Activated CD8-positive, alpha-beta T cell treated with anti-CD3 and anti-CD28 coated beads for 36 hours (primary cell): ENCODE results near the gene RNF150. TPM values are rescaled to one million over a fixed set of nuclear protein-coding genes. Genes with fewer than 3 reads are reported as not detected.

ENCODE experiments used
- ATAC-seq: fragments of 200-7000 bp; cut with Tn5 transposase; one replicate; pipeline ENCODE4 v1.10.0; 2021; ENCODE audit warnings: mild to moderate bottlenecking, moderate library complexity
- CTCF ChIA-PET: fragments of 350-600 bp; sonication (Branson Sonifier 250); formaldehyde crosslinking; loops from one replicate; lab custom pipeline; 2021; ENCODE audit warnings: antibody characterized with exemption; lab: Charles Lee
- POLR2A ChIA-PET: fragments of 350-600 bp; sonication (Branson Sonifier 250); formaldehyde crosslinking; loops from one replicate; lab custom pipeline; 2021; ENCODE audit warnings: antibody characterized with exemption; lab: Charles Lee
- DNase-seq: peaks from one replicate; pipeline ENCODE4 v3.0.0-alpha.2; 2020
- H3K27ac Mint-ChIP-seq: one replicate; pipeline ENCODE4 v1.8.0; 2021; ENCODE audit warnings: mild to moderate bottlenecking, mixed read lengths
- H3K27me3 Mint-ChIP-seq: one replicate; pipeline ENCODE4 v1.8.0; 2021; ENCODE audit warnings: mixed read lengths
- H3K36me3 Mint-ChIP-seq: one replicate; pipeline ENCODE4 v1.8.0; 2021; ENCODE audit warnings: low read depth, mixed read lengths
- H3K4me1 Mint-ChIP-seq: one replicate; pipeline ENCODE4 v1.8.0; 2021; ENCODE audit warnings: low read depth, mixed read lengths
- H3K4me3 Mint-ChIP-seq: one replicate; pipeline ENCODE4 v1.8.0; 2021; ENCODE audit warnings: mild to moderate bottlenecking, moderate library complexity, mixed read lengths
- H3K9me3 Mint-ChIP-seq: one replicate; pipeline ENCODE4 v1.8.0; 2021; ENCODE audit warnings: mixed read lengths
- intact Hi-C: fragments of 100-400 bp; cut with micrococcal nuclease; formaldehyde crosslinking; loops from one replicate; pipeline ENCODE4 v1.10.0; 2022
- total RNA-seq, 2 experiments: library from RNA; stranded (reverse); gene quantifications; one replicate each; pipeline ENCODE4 v1.2.3, GENCODE V29; 2021
- TF ChIP-seq, protein P1 (sequence below): fragments of 200-600 bp; IDR thresholded peaks from one replicate; pipeline ENCODE4 v1.8.0; 2022; ENCODE audit warnings: antibody characterized with exemption, mild to moderate bottlenecking

The RNF150 gene
- total RNA-seq, 2 experiments from 2014 or later: 0.09 to 0.43 TPM

DNA sequence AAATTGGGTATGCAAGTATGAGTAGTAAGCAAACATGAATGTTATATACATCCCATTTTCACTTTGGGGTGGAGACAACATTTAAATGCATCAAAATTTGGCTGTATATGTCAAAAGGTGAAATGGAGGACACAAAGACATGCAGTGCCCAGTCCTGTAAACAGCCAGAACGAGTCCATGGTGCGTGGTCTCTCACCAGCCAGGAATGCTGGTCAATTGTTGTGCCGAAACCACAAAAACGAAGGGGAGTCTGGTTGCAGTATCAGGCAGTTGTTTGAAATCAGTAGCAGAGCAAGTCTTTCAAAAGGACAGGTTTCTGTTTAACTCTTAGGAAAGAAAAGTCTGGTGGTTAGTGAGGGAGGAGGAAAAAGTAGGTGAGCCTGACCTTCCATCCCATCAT is 22.3 kb upstream of the RNF150 start:
- POLR2A ChIA-PET: no interaction called here
- TF ChIP-seq, protein P1, sequence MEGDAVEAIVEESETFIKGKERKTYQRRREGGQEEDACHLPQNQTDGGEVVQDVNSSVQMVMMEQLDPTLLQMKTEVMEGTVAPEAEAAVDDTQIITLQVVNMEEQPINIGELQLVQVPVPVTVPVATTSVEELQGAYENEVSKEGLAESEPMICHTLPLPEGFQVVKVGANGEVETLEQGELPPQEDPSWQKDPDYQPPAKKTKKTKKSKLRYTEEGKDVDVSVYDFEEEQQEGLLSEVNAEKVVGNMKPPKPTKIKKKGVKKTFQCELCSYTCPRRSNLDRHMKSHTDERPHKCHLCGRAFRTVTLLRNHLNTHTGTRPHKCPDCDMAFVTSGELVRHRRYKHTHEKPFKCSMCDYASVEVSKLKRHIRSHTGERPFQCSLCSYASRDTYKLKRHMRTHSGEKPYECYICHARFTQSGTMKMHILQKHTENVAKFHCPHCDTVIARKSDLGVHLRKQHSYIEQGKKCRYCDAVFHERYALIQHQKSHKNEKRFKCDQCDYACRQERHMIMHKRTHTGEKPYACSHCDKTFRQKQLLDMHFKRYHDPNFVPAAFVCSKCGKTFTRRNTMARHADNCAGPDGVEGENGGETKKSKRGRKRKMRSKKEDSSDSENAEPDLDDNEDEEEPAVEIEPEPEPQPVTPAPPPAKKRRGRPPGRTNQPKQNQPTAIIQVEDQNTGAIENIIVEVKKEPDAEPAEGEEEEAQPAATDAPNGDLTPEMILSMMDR: no peak
- H3K27ac Mint-ChIP-seq: no peak overlapping the region
- no peak overlapping the region for H3K4me3 Mint-ChIP-seq
- H3K36me3 Mint-ChIP-seq: no peaks in the 10 kb centered on the region
- intact Hi-C loops: no loop called here
- no peaks in the 10 kb centered on the region for H3K4me1 Mint-ChIP-seq
- DNase-seq (no peak), ATAC-seq (no peak)
- CTCF ChIA-PET: no interaction called here
- no peaks in the 10 kb centered on the region for H3K9me3 Mint-ChIP-seq
- peaks cover 2% of the 10 kb centered on the region for H3K27me3 Mint-ChIP-seq

DNA sequence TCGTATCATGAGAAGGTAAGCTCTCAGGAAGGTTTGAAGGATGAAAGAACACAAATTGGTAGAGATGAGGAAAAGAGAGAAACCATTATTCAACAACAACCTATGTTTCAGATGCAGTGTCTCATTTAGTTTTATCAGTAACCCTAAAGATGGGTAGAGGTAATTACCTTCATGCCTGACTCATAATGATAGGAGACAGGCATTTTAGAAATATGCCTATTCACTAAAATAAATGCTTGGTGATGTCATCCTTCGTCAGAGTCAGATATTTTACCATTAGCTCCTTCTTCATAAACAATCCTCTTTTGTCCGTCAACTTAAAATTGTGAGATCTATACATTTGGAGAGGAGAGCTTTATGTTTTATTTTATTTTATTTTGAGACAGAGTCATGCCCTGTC is 21.5 kb upstream of the RNF150 start:
- Mint-ChIP-seq H3K36me3 (no peaks in the 10 kb centered on the region), H3K4me1 (no peaks in the 10 kb centered on the region), H3K27ac (no peak overlapping the region), H3K4me3 (no peak overlapping the region), H3K9me3 (no peaks in the 10 kb centered on the region), H3K27me3 (peaks cover 2% of the 10 kb centered on the region)
- ChIA-PET POLR2A (no interaction called here), CTCF (no interaction called here)
- intact Hi-C loops: no loop called here
- DNase-seq (no peak), ATAC-seq (no peak)
- TF ChIP-seq, protein P1: no peak

DNA sequence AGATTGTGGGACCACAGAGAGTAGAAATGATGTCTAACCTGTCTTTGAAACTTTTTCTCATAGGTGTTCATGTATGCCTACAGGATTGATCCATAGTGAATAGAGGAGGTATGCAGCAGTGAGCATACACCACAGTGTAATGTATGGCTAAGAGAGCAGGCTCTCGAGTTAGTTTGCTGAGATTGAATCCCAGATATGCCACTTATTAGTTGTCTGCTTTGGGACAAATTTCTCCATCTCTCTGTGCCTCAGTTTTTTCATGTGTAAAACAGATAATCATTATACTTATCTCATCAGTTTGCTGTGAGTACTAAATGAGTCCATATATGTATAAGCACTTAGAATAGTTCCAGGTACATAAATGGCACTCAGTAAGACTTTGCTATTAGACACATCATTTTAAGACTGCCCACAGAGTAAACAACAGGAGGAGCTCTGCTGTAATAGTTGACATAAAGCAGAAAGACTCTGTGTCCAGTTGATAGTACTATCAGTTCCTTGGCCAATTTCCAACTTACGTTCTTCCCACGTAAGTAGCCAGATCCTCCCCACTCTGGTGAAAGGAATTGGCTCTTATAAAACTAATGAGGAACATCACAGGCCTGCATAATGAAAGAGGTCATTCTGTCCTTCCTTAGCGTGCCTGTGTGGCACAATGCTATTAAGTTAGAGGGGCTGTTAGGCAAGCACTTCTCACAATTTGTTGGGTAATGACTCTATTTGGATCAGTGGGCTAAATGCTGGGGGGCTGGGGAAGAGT is 20.7 kb upstream of the RNF150 start:
- Mint-ChIP-seq H3K27me3 (peaks cover 2% of the 10 kb centered on the region), H3K27ac (no peak overlapping the region), H3K4me3 (no peak overlapping the region), H3K4me1 (no peaks in the 10 kb centered on the region), H3K36me3 (no peaks in the 10 kb centered on the region), H3K9me3 (no peaks in the 10 kb centered on the region)
- POLR2A ChIA-PET: interaction anchor here (1.5 kb wide), 1 partner anchor 93 kb away, joined by 4 read pairs; no protein-coding TSS in a partner anchor
- DNase-seq: no peak
- ATAC-seq: no peak
- intact Hi-C loops: no loop called here
- CTCF ChIA-PET: no interaction called here
- TF ChIP-seq, protein P1: no peak

DNA sequence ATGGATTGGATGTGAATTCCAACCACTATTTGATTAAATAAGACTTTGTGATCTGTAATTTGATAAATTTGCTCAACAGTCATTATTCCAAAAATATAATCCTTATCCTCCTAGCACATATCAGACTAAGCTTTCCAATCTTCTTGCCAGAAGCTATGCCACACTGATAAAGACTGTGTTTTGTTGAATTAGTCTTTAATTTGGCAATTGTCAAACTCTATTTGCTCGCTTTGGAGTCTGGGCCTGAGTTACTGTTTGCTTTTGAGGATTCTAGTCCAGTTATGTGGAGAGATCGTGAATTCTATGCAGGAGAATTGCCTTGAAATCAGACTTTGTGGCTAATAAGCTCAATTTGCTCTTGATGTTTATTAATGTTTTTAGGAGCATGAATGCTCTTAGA is 10.9 kb upstream of the RNF150 start:
- H3K4me3 Mint-ChIP-seq: no peak overlapping the region
- ATAC-seq: no peak
- H3K36me3 Mint-ChIP-seq: no peaks in the 10 kb centered on the region
- H3K9me3 Mint-ChIP-seq: no peaks in the 10 kb centered on the region
- ChIA-PET CTCF (interaction anchor here (2.6 kb wide), 1 partner anchor 10 kb away, joined by 10 read pairs; the partner anchor contains the start of gene RNF150), POLR2A (interaction anchor here (0.6 kb wide), 1 partner anchor 29 kb away, joined by 3 read pairs; no protein-coding TSS in a partner anchor)
- H3K4me1 Mint-ChIP-seq: no peaks in the 10 kb centered on the region
- peaks cover under 1% of the 10 kb centered on the region for H3K27me3 Mint-ChIP-seq
- intact Hi-C loops: no loop called here
- no peak for DNase-seq
- H3K27ac Mint-ChIP-seq: no peak overlapping the region
- TF ChIP-seq, protein P1: no peak

DNA sequence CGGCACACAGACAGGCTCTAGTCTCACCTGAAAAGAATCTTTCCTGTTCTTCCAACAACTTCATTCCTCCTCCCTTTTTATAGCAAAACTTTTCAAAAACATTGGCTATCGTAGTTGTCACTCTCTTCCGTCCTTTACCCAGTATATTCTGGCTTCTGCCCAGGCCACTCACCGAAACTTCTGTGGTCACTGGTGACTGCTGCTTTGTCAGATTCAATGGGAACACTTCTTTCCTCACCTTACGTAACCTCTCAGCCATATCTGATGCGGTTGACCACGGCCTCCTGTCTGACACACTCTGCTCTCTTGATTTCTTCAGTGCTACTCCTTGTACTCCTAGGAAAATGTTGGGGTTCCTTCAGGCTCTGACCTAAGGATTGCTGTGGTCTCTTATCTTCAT is 9.2 kb upstream of the RNF150 start:
- intact Hi-C loops: no loop called here
- H3K9me3 Mint-ChIP-seq: no peaks in the 10 kb centered on the region
- no peaks in the 10 kb centered on the region for H3K36me3 Mint-ChIP-seq
- DNase-seq (no peak), ATAC-seq (no peak)
- no peak overlapping the region for H3K27ac Mint-ChIP-seq
- H3K4me3 Mint-ChIP-seq: no peak overlapping the region
- H3K4me1 Mint-ChIP-seq: no peaks in the 10 kb centered on the region
- TF ChIP-seq, protein P1: no peak
- peaks cover 2% of the 10 kb centered on the region for H3K27me3 Mint-ChIP-seq
- POLR2A ChIA-PET: no interaction called here
- CTCF ChIA-PET: no interaction called here
